ENCODE data around the gene PRKAR2B. TPM values are rescaled to one million over a fixed set of nuclear protein-coding genes. Genes with fewer than 3 reads are reported as not detected.
A peak's percentile ranks its signal among the peaks of the same experiment; 100 is the strongest.

The PRKAR2B gene
- total and polyA plus RNA-seq, 2 of the 4 experiments (the other 2 are of a cell fraction): 3.0 to 3.1 TPM

GRCh38 chr7:107154826-107155225, 110.3 kb downstream of the PRKAR2B start:
- Histone ChIP-seq H3K4ac (ENCODE audit: low read depth, low read length) (no peak overlapping the region), H3K9me3 (ENCODE audit: control insufficient read depth, insufficient read depth, low read length) (no peaks in the 10 kb centered on the region), H2BK5ac (ENCODE audit: low read depth, low read length, poor library complexity, severe bottlenecking) (no peak overlapping the region), H3K27ac (ENCODE audit: insufficient read depth, low read length) (no peak overlapping the region), H3K4me2 (ENCODE audit: low read depth, low read length) (no peak overlapping the region), H2AFZ (replicated peaks; ENCODE audit: low read length, poor library complexity) (no peak overlapping the region), H4K20me1 (ENCODE audit: insufficient read depth, low read length) (no peaks in the 10 kb centered on the region), H3K79me1 (ENCODE audit: low read depth in 1 of 2, low read length in 2 of 2) (no peaks in the 10 kb centered on the region), H3K27me3 (ENCODE audit: control insufficient read depth, insufficient read depth, low read length) (no peaks in the 10 kb centered on the region), H3K4me1 (ENCODE audit: control insufficient read depth, insufficient read depth, low read length) (peaks cover 4% of the 10 kb centered on the region), H3K4me3 (ENCODE audit: insufficient read depth, low read depth, low read length) (no peak overlapping the region), H3K56ac (ENCODE audit: extremely low read depth, insufficient read depth, low read length) (no peak overlapping the region), H3K9ac (ENCODE audit: low read depth, low read length) (no peak overlapping the region), H3K18ac (ENCODE audit: low read depth, low read length) (no peak overlapping the region), H4K8ac (ENCODE audit: low read depth in 2 of 2, low read length in 2 of 2) (no peak overlapping the region), H3K36me3 (ENCODE audit: control insufficient read depth, insufficient read depth, low read length) (no peaks in the 10 kb centered on the region), H2AK5ac (ENCODE audit: low read depth, low read length) (no peak overlapping the region), H3K9me1 (ENCODE audit: insufficient read depth, low read length) (peaks cover 5% of the 10 kb centered on the region), H4K5ac (ENCODE audit: low read depth, low read length) (no peak overlapping the region), H2BK120ac (ENCODE audit: low read depth, low read length) (no peak overlapping the region), H2BK20ac (ENCODE audit: low read depth, low read length) (no peak overlapping the region), H4K91ac (ENCODE audit: insufficient read depth, low read depth, low read length) (no peak overlapping the region), H3K14ac (replicated peaks; ENCODE audit: low read depth, low read length) (no peak overlapping the region), H2BK15ac (ENCODE audit: low read depth, low read length) (no peak overlapping the region), H2AK9ac (replicated peaks; ENCODE audit: low read depth, low read length, poor library complexity) (peak overlapping the region; percentile 81), H3K23ac (ENCODE audit: low read depth, low read length) (no peak overlapping the region)
- ATAC-seq (ENCODE audit: low read depth) (no peak), DNase-seq (no peak)
- dilution Hi-C loops (cut with HindIII; ENCODE audit: low sequenced_read_pairs, unreplicated experiment): loop anchor here (10.0 kb wide), 1 partner anchor 210 kb away; no protein-coding TSS in a partner anchor
- TF ChIP-seq SMC3 (IDR thresholded peaks at IDR 0.05; ENCODE audit: low read depth, low read length): no peak
- no peak for TF ChIP-seq FOS (IDR thresholded peaks at IDR 0.05; ENCODE audit: low read depth, low read length)
- TF ChIP-seq NFE2L2 (IDR thresholded peaks at IDR 0.05; ENCODE audit: low read depth, low read length): no peak
- TF ChIP-seq MXI1 (IDR thresholded peaks at IDR 0.05; ENCODE audit: borderline replicate concordance, low read depth, low read length): no peak
- no peak for TF ChIP-seq MAZ (IDR thresholded peaks at IDR 0.05; ENCODE audit: borderline replicate concordance, low read depth, low read length)
- no peak for TF ChIP-seq RAD21 (IDR thresholded peaks at IDR 0.05; ENCODE audit: low read length)
- TF ChIP-seq CHD1 (IDR thresholded peaks at IDR 0.05; ENCODE audit: low read depth, low read length): no peak
- no peak for TF ChIP-seq BHLHE40 (IDR thresholded peaks at IDR 0.05; ENCODE audit: low read depth, low read length)
- TF ChIP-seq MAFK (IDR thresholded peaks at IDR 0.05; ENCODE audit: low read depth, low read length): no peak
- TF ChIP-seq POLR2A (IDR thresholded peaks at IDR 0.05; ENCODE audit: low read depth, low read length): no peak
- TF ChIP-seq RCOR1 (IDR thresholded peaks at IDR 0.05; ENCODE audit: insufficient replicate concordance, low read length): no peak
- no peak for TF ChIP-seq CEBPB (IDR thresholded peaks at IDR 0.05; ENCODE audit: low read depth, low read length)
- TF ChIP-seq USF2 (IDR thresholded peaks at IDR 0.05; ENCODE audit: low read depth, low read length): no peak
- no peak for TF ChIP-seq RFX5 (IDR thresholded peaks at IDR 0.05; ENCODE audit: low read depth, low read length)
- TF ChIP-seq ELK1 (IDR thresholded peaks at IDR 0.05; ENCODE audit: borderline replicate concordance, low read depth, low read length): no peak
- TF ChIP-seq CTCF (conservative IDR thresholded peaks at IDR 0.05; ENCODE audit: low read depth, low read length): no peak
- WGBS, 2 experiments (ENCODE audit: extremely low coverage in 2 of 2, insufficient read length in 1 of 2): 100% methylated on average over 3 of the region's 6 CpGs; no CpG with 5 or more reads in 1 of the 2 experiments
- BruUV-seq (replicated peaks): no TSS peak
- intact Hi-C loops (cut with micrococcal nuclease): loop anchor here (5.0 kb wide), 1 partner anchor 978 kb away; no protein-coding TSS in a partner anchor
- POLR2A ChIA-PET (ENCODE audit: unreplicated experiment): no interaction called here
- in situ Hi-C loops (cut with MboI; ENCODE audit: low sequenced_read_pairs): loop anchor here (10.0 kb wide), 1 partner anchor 490 kb away; the partner anchor contains the start of gene CCDC71L
- CTCF ChIA-PET: no interaction called here

All from IMR-90 (cell line).